Activated CD4-positive, alpha-beta T cell treated with anti-CD3 and anti-CD28 coated beads, Interleukin-2, amount 50 U/mL, for 24 hours (primary cell): ENCODE measurements around the gene COL4A3.

ENCODE experiments used
- DNase-seq, 2 donors: peaks; one replicate each; pipeline ENCODE4 v3.0.0-alpha.2; 2020; ENCODE audit warnings: low read depth in 1 of 2, low spot score in 1 of 2

The COL4A3 gene

GRCh38 chr2:227287771-227288170 is 123.3 kb downstream of the COL4A3 start:
- DNase-seq, result no peak

- DNase-seq, result no peak
These were observed 127.9 kb downstream of the COL4A3 start for GRCh38 chr2:227292314-227292713.

GRCh38 chr2:227293531-227293930 is 129.1 kb downstream of the COL4A3 start:
- no peak for DNase-seq

- no peak for DNase-seq
These were observed 131.4 kb downstream of the COL4A3 start for GRCh38 chr2:227295806-227296205.

GRCh38 chr2:227296671-227297405 is 132.4 kb downstream of the COL4A3 start:
- DNase-seq, result no peak

GRCh38 chr2:227301523-227301922 is 137.1 kb downstream of the COL4A3 start:
- DNase-seq, result no peak

- DNase-seq, result no peak
These were observed 144.4 kb downstream of the COL4A3 start for GRCh38 chr2:227308784-227309183.

- DNase-seq, result no peak
These were observed 146.3 kb downstream of the COL4A3 start for GRCh38 chr2:227310756-227311110.

- DNase-seq, result no peak
These were observed 147.6 kb downstream of the COL4A3 start for GRCh38 chr2:227311861-227312506.

- no peak for DNase-seq
These were observed 148.2 kb downstream of the COL4A3 start for GRCh38 chr2:227312579-227312978.

- DNase-seq, result no peak
These were observed 148.9 kb downstream of the COL4A3 start for GRCh38 chr2:227313310-227313709.

- no peak for DNase-seq
These were observed 153.4 kb downstream of the COL4A3 start for GRCh38 chr2:227317834-227318233.

- no peak for DNase-seq
These were observed 156.1 kb downstream of the COL4A3 start for GRCh38 chr2:227320305-227321094.

GRCh38 chr2:227322530-227323205 is 158.2 kb downstream of the COL4A3 start:
- no peak for DNase-seq

- DNase-seq, result no peak
These were observed 159.4 kb downstream of the COL4A3 start for GRCh38 chr2:227323818-227324217.

GRCh38 chr2:227324642-227324994 is 160.2 kb downstream of the COL4A3 start:
- no peak for DNase-seq

- DNase-seq, result peak; percentile 86 to 92
These were observed 160.8 kb downstream of the COL4A3 start, which contains the start of gene MFF for GRCh38 chr2:227324995-227325838. MFF (plus strand) TSS chr2:227325251; CDS start chr2:227330666, 5,415 bp downstream.

GRCh38 chr2:227325839-227326195 is 161.4 kb downstream of the COL4A3 start:
- DNase-seq, result no peak

GRCh38 chr2:227326783-227327182 is 162.4 kb downstream of the COL4A3 start:
- no peak for DNase-seq

- DNase-seq, result no peak
These were observed 171.3 kb downstream of the COL4A3 start for GRCh38 chr2:227335713-227336112.

- no peak for DNase-seq
These were observed 173.0 kb downstream of the COL4A3 start for GRCh38 chr2:227337442-227337841.
